Iris pigment epithelial cell (primary cell): ENCODE data around the gene FUT7.

Experiments
- DNase-seq: peaks from one replicate; pipeline ENCODE4 v3.0.0-alpha.2; 2011; ENCODE audit warnings: low read depth

FUT7 gene, protein sequence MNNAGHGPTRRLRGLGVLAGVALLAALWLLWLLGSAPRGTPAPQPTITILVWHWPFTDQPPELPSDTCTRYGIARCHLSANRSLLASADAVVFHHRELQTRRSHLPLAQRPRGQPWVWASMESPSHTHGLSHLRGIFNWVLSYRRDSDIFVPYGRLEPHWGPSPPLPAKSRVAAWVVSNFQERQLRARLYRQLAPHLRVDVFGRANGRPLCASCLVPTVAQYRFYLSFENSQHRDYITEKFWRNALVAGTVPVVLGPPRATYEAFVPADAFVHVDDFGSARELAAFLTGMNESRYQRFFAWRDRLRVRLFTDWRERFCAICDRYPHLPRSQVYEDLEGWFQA

DNA sequence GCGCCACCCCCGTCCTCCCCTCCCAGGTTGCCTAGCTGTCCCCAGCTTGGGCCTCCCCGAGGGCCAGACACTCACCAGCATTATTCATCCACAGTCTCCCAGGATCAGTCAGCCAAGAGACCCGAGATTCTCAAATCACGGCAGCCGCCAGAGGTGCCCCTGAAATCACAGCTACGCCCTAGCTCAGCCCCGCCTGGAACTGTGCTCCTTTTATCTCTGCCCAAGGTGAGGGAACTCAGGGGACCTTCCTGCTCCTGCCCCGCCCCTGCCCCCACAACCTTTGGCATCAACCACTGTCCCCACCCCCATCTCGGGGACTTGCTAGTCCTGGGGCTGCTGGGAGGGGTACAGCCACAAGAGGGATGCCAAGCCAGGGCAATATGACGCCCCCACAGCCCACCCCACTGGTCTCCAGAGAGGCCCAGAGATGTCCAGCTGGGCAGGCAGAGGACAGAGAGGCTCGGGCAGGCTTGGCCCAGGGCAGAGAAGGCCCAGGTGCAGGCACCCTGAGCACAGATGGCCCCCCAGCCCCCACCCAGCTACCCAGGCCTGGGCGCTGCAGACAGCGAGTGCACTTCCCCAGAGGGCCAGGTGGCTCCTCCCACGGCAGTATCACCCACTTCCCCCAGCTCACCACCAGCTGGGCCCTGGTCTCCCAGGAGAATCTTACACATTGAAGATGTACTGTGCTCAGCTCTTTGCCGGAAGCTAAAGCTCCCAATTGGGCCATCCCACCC lies at the start of gene FUT7:
TSS of gene FUT7 (minus strand) at position 185 of the 737 bp plus-strand sequence. CDS start at position 88, 97 bp downstream.
- DNase-seq, result no peak

DNA sequence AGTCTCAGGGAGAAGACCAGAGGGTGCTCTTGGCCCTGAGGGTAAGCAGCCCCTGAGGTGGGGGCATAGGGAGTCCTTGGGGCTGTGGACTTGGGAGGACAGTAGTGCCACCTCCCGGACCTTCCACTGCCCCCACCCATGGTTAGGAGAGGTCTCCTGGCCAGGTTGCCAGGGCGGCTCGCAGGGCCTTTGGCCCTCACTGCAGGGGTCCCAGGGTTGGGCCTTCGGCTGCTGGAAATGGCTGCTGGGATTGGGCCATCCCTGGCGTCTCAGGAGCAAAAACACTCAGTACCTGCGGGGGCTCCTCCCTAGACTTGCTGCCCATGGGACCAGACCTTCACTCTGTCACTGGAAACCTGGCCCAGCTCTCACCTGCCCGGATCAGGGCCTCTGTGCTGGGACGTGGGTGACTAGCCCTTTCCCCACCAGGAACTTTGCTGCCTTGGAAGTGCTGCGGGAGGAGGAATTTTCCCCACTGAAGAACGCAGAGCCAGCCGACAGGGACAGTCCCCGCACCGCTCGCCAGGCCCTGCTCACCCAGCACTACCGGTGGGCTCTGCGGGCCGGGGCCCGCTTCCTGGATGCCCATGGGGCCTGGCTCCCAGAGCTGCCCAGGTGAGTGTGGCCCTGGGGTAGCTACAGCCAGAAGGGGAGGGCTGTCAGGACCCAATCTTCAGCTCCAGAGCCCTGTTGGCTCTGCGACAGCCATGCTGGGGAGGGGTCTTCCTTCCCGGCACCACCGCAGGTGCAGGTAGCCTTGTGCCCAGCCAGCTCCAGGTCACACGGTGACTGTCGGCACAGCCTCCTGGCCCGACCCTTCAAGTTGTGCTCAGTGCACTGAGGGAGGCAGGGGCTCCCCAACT lies 48.6 kb upstream of the FUT7 start:
- DNase-seq, result no peak

DNA sequence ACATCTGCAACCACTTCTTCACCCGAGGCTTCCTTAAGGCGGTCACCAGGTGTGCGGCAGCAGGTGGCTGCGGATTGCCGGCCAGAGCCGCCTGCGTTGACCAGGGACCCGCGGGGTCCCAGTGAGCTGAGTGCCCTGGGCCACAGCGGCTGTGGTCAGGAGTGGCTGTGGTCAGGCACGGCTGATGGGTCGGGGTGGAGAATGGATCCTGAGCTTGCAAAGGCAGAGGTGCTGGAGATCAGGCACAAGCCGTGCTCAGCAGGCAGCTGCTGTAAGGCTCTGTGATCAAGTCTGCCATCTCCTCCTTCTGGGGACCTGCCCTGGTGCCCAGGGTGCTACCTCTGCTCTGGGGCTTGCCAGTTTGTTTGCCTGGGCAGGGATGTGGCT lies 47.5 kb upstream of the FUT7 start:
- no peak for DNase-seq

DNA sequence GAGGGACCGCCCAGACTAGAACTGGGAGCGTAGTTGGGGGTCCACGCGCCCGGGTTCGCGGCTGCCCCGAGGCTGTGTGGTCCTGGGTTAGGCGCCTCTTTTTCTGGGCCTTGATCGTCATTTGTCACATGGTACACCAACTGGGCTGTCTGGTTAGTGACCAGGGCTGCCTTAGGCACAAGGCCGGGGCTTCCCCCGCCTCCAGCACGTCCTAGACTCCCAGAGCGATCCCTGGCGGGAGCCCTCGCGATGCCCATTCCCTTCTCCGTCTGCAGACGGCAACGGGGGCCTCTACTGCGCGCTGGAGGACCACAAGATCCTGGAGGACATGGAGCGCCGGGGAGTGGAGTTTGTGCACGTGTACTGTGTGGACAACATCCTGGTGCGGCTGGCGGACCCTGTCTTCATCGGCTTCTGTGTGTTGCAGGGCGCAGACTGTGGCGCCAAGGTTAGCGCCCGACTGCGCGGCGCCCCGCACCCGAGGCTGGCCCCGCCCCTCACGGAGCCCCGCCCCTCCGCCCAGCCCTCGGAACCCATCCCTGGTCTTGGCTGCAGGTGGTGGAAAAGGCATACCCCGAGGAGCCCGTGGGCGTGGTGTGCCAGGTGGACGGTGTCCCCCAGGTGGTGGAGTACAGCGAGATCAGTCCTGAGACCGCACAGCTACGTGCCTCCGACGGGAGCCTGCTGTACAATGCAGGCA lies 47.0 kb upstream of the FUT7 start:
- no peak for DNase-seq

DNA sequence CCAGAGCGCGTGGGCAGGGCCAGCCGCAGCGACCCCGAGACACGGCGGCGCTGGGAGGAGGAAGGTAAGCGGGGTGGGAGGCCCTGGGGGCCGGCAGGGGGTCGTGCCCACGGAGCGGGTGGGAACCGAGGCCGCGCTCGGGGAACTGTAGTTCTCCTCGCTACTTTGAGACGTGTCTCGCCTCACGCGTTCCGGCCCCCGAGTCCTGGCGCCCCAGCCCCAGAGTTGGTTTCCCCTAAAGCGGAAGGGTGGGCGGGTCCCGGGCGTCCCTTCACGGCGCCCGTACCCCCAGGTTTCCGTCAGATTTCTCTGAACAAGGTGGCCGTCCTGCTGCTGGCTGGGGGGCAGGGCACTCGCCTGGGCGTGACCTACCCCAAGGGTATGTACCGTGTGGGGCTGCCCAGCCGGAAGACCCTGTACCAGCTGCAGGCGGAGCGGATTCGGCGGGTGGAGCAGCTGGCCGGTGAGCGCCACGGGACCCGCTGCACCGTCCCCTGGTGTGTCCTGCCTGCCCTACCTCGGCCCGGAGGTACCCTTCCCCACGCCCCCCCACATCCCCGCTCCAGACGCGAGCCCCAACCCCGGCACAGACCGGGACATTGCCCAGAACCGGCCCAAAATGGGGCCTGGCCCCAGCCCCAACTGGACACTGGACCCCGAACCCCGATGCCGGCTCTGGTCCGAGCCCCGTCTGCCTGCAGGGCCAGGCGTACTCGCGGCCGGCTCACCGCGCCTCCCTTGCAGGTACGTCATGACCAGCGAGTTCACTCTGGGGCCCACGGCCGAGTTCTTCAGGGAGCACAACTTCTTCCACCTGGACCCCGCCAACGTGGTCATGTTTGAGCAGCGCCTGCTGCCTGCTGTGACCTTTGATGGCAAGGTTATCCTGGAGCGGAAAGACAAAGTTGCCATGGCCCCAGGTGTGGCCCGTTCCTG lies 46.1 kb upstream of the FUT7 start:
- no peak for DNase-seq

DNA sequence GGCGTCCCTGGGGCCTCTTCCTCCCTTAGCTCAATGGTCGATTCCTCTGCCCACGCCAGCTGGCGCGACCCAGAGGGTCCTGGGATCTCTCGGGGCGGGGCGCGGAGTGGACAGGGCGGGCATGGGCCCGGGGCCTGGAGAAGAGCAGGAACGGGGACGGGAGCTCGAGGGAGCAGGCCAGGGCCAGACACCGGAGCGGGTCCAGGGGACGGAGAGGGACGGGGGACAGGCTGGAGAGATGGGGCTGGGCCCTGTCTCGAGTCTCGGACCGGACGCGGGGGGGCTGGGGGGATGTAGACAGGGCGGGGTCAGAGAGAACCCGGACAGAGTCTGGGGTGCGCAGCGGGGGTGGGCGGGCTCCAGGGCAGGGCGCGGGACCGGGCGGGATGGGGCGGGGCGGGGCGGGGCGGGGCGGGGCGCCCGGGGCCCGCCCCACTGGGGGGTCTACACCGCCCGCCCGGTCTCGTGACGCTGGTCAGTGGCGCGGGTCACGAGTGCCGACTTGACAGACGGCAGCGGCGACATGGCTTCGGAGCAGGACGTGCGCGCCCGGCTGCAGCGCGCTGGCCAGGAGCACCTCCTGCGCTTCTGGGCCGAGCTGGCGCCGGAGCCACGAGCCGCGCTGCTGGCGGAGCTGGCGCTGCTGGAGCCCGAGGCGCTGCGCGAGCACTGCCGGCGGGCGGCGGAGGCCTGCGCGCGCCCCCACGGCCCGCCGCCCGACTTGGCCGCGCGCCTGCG lies 45.3 kb upstream of the FUT7 start, which contains the start of gene UAP1L1:
TSS of gene UAP1L1 (plus strand) at position 508 of the 738 bp plus-strand sequence. CDS start at position 524, 16 bp downstream.
- peak; percentile 57 for DNase-seq

DNA sequence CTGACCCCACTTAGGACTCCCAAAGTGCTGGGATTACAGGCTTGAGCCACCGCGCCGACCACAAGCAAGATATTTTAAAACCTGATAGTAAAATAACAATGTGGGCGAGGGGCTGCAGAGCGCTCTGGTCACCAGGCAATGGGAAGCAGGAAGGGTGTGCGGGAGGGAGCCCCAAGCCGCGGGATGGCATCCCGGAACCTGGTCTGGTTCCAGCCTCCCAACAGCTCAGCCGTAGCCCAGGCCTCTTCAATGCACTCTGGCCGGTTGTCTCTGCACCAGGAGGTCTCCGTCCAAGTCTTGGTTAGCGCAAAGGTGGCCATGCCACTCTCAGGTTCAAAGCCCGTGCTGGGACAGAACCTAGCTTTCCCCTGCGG lies 44.7 kb upstream of the FUT7 start:
- no peak for DNase-seq

DNA sequence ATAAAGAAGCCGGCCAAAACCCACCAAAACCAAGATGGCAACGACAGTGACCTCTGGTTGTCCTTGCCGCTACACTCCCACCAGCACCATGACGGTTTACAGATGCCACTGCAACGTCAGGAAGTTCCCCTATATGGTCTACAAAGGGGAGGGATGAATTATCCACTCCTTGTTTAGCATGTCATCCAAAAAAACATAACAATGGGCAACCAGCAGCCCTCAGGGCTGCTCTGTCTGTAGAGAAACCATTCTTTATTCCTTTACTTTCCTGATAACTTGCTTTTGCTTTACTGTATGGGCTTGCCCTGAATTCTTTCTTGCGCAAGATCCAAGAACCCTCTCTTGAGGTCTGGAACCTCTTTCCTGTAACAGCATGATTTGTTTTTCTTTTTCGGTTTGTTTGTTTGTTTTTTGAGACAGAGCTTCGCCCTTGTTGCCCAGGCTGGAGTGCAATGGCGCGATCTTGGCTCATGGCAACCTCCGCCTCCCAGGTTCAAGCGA lies 43.4 kb upstream of the FUT7 start:
- DNase-seq, result no peak

DNA sequence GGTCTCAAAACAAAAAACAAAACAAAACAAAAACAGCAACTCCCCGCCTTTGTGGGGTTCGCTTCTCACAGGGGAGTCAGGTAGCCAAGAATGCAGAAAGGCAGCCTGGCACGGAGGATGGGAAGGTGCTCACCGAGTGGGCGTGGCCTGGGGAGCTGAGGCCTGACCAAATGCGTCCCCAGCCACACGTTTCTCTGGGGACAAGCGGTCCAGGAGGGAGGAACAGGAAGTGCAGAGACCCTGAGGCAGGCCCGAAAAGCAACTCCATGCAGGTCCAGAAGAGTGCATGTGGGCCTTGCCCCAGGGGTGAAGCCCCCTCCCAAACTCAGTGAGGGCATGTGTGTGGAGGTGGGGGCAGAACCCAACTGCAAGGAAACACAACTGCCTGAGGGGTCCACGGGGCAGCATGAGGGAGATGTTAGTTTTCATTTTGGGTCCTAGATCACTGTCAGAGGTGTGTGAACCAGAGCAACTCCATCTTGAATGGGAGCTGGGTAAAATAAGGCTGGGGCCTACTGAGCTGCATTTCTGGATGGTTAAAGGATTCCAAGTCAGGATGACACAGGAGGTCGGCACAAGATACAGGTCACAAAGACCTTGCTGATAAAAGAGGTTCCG lies 42.9 kb upstream of the FUT7 start:
- no peak for DNase-seq

DNA sequence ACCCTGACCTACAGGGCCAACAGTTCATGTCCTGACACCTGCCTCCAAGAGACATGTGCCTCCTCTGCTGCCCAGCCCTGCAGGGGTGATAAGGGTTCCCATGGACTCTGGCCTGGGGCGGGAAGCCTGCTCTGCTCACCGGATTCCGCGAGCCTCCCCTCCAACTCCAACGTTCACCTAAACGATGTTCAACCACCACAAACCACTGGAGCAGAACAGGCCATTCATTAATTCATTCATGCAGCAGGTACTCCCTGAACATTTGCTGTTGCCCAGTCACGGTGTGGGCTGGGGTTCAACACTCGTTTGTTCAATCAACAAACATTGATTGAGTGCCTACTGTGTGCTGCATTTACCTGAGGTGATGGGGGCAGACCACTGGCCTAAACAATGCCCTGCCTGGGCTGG lies 42.1 kb upstream of the FUT7 start:
- DNase-seq, result no peak

DNA sequence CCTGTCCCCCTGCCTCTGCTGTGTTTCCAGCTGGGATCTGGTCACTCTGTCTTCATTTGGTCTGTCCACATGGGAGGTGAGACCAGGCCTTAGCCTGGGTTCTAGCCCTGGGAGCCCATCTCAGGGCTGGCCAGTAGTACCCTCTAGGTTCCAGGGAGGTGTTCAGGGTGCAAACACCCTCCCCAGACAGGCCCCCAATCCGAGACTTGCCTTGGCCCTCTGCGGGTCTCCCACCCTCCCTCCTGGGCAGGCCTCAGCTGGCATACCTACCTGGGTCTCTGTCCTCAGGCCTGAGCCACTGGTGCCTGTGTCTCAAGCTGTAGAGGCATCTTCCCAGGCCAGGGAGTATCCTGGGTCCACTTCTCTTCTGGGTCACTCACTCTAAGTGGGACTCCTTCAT lies 39.4 kb upstream of the FUT7 start:
- DNase-seq, result no peak

DNA sequence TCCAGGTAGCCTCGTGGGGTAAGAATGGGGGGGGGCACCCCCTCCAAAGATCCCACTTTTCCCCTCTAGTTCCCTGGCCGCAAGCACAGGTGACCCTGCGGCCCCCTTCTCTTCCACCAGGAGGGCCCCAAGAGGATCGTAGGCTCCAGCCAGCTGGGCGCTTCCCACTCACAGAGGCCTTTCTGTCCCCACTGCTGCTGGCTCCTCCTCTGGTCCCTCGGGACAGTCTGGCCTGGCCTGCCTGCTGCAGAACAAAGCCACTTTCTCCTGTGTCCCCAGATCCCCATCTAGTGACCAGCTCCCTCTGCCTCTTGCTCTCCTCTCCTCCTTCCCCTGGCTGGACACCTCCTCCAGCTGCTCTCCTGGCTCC lies 39.0 kb upstream of the FUT7 start:
- DNase-seq, result no peak

DNA sequence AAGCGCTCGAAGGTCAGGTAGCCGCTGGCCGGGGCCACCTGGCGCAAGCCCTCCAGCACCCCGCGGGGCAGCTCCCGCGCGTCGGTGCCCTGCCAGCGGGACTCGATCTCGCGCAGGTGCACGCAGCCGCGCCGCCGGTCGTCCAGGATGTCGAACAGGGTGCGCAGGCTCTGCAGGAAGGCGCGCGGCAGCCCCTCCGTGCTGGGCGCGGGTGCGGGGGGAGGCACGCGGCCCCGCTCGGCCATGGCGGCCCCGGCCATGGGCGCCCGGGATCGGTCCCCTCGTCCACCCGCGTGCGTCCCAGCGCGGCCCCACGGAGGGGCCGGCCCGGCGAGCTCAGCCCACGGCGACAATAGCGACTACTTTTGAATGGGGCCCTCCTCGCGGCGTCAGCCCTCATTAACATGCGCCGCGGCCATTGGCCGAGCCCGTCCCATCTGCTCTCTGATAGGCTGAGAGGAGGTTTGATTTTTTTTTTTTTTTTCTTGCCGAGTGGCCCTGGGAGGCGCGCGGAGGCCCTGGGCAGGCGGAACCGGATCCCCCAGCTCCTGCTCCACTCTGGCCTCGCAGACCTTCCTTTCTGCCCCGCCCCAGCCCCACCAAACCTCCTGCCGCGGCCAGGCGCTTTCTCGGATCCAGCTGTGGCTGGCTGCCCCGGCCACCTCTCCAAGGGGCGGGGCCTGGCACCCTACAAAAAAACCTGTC lies 38.5 kb upstream of the FUT7 start, which contains the start of gene SAPCD2:
TSS of gene SAPCD2 (minus strand) at position 357 of the 705 bp plus-strand sequence. CDS start at position 260, 97 bp downstream.
- DNase-seq, result peak; percentile 80

DNA sequence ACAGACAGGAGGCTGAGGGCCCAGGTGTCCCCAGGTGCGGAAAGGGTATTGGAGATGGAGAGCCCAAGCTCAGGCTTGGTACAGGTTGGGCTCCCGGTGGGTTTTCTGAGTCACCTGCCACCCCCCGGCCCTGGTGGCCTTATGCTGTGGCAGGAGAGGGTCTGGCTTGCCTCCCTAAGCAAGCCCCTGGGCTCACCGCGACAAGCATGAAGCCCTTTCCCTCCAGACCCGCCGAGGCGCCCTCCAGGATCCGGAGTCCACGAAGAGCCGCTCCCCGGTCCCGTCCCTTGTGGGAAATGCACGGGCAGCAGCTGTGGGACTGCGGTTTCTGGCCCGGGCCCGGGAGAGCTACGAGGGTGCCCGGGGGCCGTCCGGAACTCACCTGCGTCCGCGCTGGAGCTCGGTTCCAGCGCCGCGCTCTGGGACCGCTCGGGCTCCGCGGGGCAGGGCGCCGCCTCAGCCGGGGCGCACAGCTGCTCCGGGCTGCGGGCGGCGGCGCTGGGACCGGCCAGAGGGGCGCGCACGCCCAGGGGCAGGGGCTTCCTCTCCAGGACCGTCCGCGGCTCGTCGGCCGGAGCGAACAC lies 37.7 kb upstream of the FUT7 start:
- no peak for DNase-seq

DNA sequence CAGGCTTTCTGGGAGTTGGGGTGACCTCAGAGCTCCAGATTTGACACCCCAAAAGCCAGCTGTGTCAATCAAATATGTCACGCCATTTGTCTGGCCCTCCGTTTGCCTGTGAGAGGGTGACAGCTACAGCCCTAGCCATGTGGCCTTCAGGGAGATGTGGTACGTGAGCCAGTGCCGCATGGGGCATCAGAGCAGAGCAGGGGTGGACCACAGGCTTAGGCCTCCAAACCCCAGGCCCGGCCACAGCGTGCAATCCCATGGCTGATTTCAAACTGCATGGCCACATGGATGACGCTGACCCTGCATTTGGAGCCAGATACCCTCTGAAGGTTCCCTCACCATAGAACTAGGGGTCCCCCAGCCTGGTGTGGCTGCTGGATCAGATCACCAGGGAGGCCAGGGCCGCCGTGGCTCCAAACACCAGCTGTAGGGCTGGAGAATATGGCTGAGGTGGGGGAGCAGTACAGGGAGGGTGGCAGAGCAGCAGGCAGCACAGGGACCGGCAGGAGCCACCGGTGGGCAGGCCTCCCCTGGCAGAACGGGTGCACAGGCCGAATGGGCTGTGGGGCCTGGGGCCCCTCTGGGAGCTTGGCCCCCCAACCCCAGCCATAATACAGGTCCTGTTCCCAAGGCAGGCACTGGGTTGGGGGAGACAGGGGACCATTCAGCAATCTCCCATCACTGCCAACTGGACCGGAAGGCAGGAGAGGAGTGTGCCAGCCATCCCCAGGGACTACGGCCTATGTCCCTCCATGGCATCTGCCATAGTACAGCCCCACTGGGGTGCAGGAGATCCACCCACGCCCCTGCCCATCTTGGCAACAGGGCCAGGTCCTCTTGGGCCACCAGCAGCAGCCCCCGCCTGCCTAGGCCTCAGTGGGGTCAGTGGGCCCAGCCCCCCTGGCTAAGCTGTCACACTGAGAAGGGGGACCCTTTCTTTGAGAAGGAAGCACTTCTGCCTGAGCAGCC lies 36.9 kb upstream of the FUT7 start:
- no peak for DNase-seq

DNA sequence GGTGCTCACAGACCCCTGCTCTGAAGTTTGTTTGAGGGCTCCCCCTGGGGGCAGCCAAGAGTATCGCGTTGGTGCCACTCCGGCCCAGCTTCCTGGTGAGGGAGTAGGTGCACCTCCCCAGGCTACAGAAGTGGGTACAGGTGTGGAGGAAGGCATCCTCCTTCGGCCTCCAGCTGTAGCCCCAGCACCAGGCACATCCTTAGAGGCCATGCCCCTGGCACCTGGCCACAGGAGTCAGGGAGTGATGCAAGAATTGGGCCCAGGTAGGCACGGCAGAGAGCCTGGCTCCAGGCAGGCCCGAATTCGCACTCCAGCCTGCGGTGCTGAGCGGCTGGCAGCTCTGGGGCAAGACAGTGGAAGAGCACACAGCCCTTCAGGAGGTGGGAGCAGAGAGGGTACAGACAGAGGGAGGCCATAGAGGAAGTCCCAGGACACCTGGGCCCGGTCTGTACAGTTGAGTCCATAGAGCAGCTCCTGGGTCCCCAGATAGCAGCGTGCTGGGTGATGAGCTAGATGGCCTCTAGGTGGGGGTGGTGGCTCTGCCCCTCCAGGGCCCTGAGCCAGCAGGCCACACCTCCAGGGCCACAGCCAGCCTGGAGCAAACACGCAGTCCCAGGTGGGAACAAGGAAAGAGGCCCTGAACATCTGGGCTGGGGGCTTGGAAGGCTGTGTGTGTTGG lies 36.1 kb upstream of the FUT7 start:
- DNase-seq, result peak; percentile 67
